Measurements from ENCODE around the gene ACAA1. TPM values are rescaled to one million over a fixed set of nuclear protein-coding genes. Genes with fewer than 3 reads are reported as not detected.
A peak's percentile ranks its signal among the peaks of the same experiment; 100 is the strongest.

The ACAA1 gene
- total and polyA plus RNA-seq, 2 of the 13 experiments (the other 11 are each of a cell fraction or from before 2014, with no cell fraction given): 60.8 to 188 TPM

DNA sequence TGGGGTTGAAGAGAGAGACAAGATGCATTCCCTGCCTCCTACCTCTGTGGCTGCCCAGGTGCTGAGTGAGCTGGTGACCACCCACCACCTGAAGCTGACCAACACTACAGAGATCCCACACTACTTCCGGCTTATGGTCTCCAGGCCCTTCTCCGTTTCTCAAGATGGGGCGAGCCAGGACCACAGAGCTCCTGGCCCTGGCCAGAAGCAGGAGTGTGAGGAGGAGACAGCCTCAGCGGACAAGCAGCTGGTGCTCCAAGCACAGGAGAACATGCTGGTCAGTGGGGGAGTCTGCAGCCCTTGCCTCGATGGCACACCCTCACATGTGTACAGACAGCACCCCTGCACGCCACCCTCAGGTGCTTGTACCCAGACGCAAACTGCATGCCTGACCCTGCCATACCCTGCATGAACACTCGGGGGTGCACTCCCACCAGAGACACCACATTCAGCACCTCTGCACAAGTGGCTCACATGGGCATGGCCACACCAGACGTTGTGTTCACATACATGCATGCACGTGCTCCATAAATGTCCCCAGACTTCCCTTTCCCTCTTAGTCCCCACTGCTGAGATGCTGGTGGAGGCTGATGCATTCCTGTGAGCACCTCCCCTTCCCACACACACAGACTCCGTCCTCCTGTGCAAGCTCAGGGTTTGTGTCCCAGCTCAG is 19.0 kb downstream of the ACAA1 start (continued):
- TF ChIP-seq BHLHE40 (IDR thresholded peaks at IDR 0.05; ENCODE audit: low read length) (peak; percentile 89), SALL2 (CRISPR knock-in tag; IDR thresholded peaks at IDR 0.05) (0 out of 2 replicates have a peak, but pooled peaks have one; percentile 46), SKI (IDR thresholded peaks at IDR 0.05; ENCODE audit: partially characterized antibody) (peak; percentile 9), ZNF670 (CRISPR knock-in tag; IDR thresholded peaks at IDR 0.05; ENCODE audit: borderline replicate concordance) (no peak), SPEN (CRISPR knock-in tag; IDR thresholded peaks at IDR 0.05; ENCODE audit: low read depth) (no peak), SMAD3 (CRISPR knock-in tag; IDR thresholded peaks at IDR 0.05) (0 out of 2 replicates have a peak, but pooled peaks have one; percentile 32), ARID4A (CRISPR knock-in tag; IDR thresholded peaks at IDR 0.05; ENCODE audit: borderline replicate concordance) (peak; percentile 46; the same call in 1 of the 2 replicates), ZNF549 (CRISPR knock-in tag; IDR thresholded peaks at IDR 0.05) (no peak), TEAD2 (CRISPR knock-in tag; IDR thresholded peaks at IDR 0.05) (no peak), CBFB (CRISPR knock-in tag; IDR thresholded peaks at IDR 0.05) (0 out of 2 replicates have a peak, but pooled peaks have one; percentile 31), IRF9 (CRISPR knock-in tag; IDR thresholded peaks at IDR 0.05; ENCODE audit: borderline replicate concordance) (no peak), SATB2 (CRISPR knock-in tag; IDR thresholded peaks at IDR 0.05) (no peak), ZNF142 (CRISPR knock-in tag; IDR thresholded peaks at IDR 0.05) (no peak)
- TF ChIP-seq, protein P1, sequence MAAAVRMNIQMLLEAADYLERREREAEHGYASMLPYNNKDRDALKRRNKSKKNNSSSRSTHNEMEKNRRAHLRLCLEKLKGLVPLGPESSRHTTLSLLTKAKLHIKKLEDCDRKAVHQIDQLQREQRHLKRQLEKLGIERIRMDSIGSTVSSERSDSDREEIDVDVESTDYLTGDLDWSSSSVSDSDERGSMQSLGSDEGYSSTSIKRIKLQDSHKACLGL (CRISPR knock-in tag; IDR thresholded peaks at IDR 0.05): no peak; the same call in 1 of the 2 replicates
- TF ChIP-seq, protein P2, sequence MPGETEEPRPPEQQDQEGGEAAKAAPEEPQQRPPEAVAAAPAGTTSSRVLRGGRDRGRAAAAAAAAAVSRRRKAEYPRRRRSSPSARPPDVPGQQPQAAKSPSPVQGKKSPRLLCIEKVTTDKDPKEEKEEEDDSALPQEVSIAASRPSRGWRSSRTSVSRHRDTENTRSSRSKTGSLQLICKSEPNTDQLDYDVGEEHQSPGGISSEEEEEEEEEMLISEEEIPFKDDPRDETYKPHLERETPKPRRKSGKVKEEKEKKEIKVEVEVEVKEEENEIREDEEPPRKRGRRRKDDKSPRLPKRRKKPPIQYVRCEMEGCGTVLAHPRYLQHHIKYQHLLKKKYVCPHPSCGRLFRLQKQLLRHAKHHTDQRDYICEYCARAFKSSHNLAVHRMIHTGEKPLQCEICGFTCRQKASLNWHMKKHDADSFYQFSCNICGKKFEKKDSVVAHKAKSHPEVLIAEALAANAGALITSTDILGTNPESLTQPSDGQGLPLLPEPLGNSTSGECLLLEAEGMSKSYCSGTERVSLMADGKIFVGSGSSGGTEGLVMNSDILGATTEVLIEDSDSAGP (CRISPR knock-in tag; IDR thresholded peaks at IDR 0.05; ENCODE audit: borderline replicate concordance): peak; percentile 63
